GM23248 (cell line): ENCODE data around the gene TYW5.

Experiments
- EZH2 ChIP-seq: fragments of 200-600 bp; sonication (generic); IDR thresholded peaks from 2 replicates; pipeline ENCODE4 v1.6.1; 2018; ENCODE audit warnings: antibody characterized with exemption, mild to moderate bottlenecking; ENCODE audit not compliant: insufficient read depth, poor library complexity, severe bottlenecking
- EZH2phosphoT487 ChIP-seq: fragments of 200-600 bp; sonication (generic); IDR thresholded peaks from 2 replicates; pipeline ENCODE4 v1.6.1; 2018; ENCODE audit warnings: antibody characterized with exemption, moderate library complexity, mild to moderate bottlenecking, low read depth; ENCODE audit not compliant: insufficient read depth

GRCh38 chr2:199999166-199999565, 43.9 kb upstream of the TYW5 start:
- TF ChIP-seq EZH2 (no peak), EZH2phosphoT487 (no peak)
